ENCODE results near the gene ATXN10. TPM values are rescaled to one million over a fixed set of nuclear protein-coding genes. Genes with fewer than 3 reads are reported as not detected.

The ATXN10 gene
- total and polyA plus RNA-seq, 12 donors = 11.8 to 169 (median 142) TPM

DNA sequence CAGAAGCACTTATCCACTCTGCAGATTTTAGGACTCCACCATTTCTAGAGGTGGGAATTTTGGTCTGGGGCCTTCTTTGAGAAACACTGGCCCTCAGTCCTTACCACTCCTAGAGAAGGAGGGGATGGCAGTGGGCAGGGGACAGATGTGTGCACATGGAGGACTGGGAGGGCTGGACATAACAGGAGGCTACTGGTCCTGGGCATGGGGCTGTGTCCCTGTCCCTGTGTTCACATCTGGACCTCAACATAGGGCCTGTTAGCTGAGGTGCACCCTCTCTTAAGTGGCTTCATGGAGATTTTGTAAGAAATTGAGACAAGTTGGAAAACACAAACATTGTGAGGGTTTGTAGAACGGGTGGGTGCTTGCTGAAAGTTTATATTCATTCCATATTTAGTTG, 103.4 kb downstream of the ATXN10 start:
- WGBS, 2 donors = 97 to 98% methylated on average over 1 of the region's 1 CpG
- peaks cover 0 to 8% (median 0%) of the 10 kb centered on the region in 9 donors for H3K4me1 ChIP-seq

DNA sequence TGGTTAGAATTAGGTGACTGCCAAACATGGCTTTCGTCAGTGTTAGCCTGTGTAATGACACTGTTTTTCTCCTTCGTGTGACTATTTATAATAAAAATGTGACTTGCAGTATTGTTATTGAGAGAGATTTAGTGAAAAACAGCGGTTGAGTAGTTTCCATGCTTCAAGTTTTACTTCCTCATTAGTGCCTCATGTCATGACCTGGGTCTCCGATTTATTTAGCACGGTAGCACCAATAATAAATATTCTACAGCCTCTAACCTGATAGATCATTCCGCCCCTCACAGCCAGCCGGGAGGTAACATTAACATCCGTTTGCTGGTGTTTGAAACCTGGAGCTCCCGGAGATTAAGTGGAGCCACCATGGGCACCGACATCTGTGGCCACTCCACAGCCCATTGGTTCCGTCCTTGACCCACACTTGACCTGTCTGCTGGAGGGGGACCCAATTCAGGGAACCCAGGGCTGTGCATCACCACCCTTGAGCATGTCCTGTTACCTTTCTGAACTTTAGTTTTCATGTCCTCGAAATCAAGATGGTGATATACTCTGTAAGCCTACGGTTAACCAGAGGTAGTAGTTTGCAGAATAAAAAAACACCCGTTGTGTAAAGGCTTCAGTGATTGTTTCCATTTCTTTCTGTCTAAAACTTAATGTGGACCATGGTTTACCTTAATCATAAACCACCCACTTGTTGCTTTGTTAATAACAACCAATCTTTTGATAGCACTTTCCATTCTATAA, 104.1 kb downstream of the ATXN10 start:
- H3K4me3 ChIP-seq = no peak overlapping the region
- TF ChIP-seq, protein P1, sequence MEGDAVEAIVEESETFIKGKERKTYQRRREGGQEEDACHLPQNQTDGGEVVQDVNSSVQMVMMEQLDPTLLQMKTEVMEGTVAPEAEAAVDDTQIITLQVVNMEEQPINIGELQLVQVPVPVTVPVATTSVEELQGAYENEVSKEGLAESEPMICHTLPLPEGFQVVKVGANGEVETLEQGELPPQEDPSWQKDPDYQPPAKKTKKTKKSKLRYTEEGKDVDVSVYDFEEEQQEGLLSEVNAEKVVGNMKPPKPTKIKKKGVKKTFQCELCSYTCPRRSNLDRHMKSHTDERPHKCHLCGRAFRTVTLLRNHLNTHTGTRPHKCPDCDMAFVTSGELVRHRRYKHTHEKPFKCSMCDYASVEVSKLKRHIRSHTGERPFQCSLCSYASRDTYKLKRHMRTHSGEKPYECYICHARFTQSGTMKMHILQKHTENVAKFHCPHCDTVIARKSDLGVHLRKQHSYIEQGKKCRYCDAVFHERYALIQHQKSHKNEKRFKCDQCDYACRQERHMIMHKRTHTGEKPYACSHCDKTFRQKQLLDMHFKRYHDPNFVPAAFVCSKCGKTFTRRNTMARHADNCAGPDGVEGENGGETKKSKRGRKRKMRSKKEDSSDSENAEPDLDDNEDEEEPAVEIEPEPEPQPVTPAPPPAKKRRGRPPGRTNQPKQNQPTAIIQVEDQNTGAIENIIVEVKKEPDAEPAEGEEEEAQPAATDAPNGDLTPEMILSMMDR (IDR thresholded peaks at IDR 0.05) = no peak
- ATAC-seq (no peak), DNase-seq (no peak)
- WGBS, 2 donors = 92 to 93% methylated on average over 14 of the region's 14 CpGs
- peaks cover 0 to 6% (median 0%) of the 10 kb centered on the region in 11 donors for H3K9me3 ChIP-seq
- H3K4me1 ChIP-seq = peaks cover 0 to 8% (median 0%) of the 10 kb centered on the region in 9 donors
- H3K27ac ChIP-seq = no peak overlapping the region
- H3K36me3 ChIP-seq = peaks cover 0 to 19% (median 0%) of the 10 kb centered on the region in 9 donors
- no peaks in the 10 kb centered on the region for H3K27me3 ChIP-seq
- intact Hi-C loops (cut with DNase I) = no loop called here

More for the DNA sequence above, 103.4 kb downstream of the ATXN10 start:
- intact Hi-C loops (cut with DNase I) = no loop called here
- DNase-seq = no peak
- no peak for ATAC-seq
- H3K36me3 ChIP-seq = peaks cover 0 to 24% (median 0%) of the 10 kb centered on the region in 9 donors
- H3K4me3 ChIP-seq = no peak overlapping the region
- H3K27me3 ChIP-seq = no peaks in the 10 kb centered on the region
- no peak overlapping the region for H3K27ac ChIP-seq
- TF ChIP-seq, protein P1 (IDR thresholded peaks at IDR 0.05) = no peak
- H3K9me3 ChIP-seq = peaks cover 0 to 7% (median 0%) of the 10 kb centered on the region in 11 donors

DNA sequence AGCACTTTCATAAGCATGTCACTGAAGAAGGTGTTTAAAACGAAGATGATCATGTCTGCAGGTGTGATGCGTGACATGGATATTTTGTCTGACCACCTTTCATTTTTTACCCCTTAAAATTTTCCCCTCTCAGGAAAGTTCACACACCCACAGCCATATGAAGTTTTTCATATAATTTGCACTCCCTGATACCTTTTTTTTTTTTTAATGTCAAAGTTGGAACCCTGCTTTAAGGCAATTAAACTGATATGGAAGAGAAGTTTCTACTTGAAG, 104.6 kb downstream of the ATXN10 start:
- intact Hi-C loops (cut with DNase I) = no loop called here
- H3K4me3 ChIP-seq = no peak overlapping the region
- H3K4me1 ChIP-seq = peaks cover 0 to 8% (median 0%) of the 10 kb centered on the region in 9 donors
- H3K27me3 ChIP-seq = no peaks in the 10 kb centered on the region
- TF ChIP-seq, protein P1 (IDR thresholded peaks at IDR 0.05) = no peak
- H3K36me3 ChIP-seq = peaks cover 0 to 18% (median 0%) of the 10 kb centered on the region in 9 donors
- peaks cover 0 to under 1% (median 0%) of the 10 kb centered on the region in 11 donors for H3K9me3 ChIP-seq
- no peak overlapping the region for H3K27ac ChIP-seq
- WGBS, 2 donors = 95 to 96% methylated on average over 2 of the region's 2 CpGs
- ATAC-seq = no peak
- DNase-seq = no peak

DNA sequence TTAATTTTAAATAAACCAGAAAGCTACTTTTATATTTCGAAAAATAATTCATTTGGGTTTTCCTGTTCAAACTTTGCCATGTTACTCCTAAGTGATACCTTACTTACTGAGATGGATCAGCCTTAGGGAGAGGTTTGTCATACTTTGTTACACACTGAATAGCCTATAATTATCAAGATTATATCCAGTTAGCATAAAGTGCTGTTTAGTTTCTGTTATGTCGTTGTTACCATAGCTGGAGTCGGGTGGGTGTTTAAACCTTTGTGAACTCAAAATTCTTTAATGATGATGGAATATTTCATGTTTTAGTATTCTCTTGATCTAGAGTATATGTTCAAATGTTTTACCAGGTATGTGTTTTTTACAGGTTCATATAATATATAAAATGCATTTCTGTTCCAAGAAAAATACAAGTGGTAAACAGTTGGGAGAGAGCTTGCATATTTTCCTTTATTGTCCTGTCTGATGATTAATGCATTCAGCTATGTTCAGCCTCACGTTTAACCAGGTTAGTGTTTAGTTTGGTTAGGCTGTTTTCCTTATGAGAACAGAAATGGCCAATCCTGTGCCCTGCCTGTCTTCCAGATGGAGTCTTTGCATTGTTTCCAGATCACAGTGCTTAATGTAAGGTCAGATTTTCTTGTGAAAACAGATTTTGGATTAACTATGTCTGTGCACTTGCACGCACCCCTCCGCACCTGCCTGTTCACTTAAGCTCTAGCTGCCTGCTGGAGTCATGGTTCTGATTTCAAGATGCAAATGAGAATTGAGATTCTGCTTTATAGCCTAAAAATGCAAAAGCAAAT, 105.6 kb downstream of the ATXN10 start:
- Histone ChIP-seq H3K36me3 (peaks cover 0 to 12% (median 0%) of the 10 kb centered on the region in 9 donors), H3K4me3 (no peak overlapping the region), H3K27ac (no peak overlapping the region), H3K4me1 (peaks cover 0 to 7% (median 0%) of the 10 kb centered on the region in 9 donors), H3K27me3 (no peaks in the 10 kb centered on the region), H3K9me3 (no peaks in the 10 kb centered on the region)
- ATAC-seq (no peak), DNase-seq (no peak)
- WGBS, 2 donors = 91 to 92% methylated on average over 6 of the region's 6 CpGs
- TF ChIP-seq, protein P1 (IDR thresholded peaks at IDR 0.05) = no peak
- intact Hi-C loops (cut with DNase I) = no loop called here
